Activated naive CD8-positive, alpha-beta T cell treated with anti-CD3 and anti-CD28 coated beads for 36 hours (primary cell): ENCODE data around the gene THAP6. TPM values are rescaled to one million over a fixed set of nuclear protein-coding genes. Genes with fewer than 3 reads are reported as not detected.
"Not testable (repeated sequence)": the region's sequence is repeated elsewhere in the genome, so short reads cannot be mapped to it uniquely, and the experiment has no call there.

ENCODE experiments used
- DNase-seq: peaks from one replicate; pipeline ENCODE4 v3.0.0; 2021
- H3K27ac Mint-ChIP-seq: one replicate; pipeline ENCODE4 v1.8.0; 2022; ENCODE audit warnings: mild to moderate bottlenecking, moderate library complexity, mixed read lengths
- H3K27me3 Mint-ChIP-seq: one replicate; pipeline ENCODE4 v1.8.0; 2022; ENCODE audit warnings: mild to moderate bottlenecking, mixed read lengths
- H3K36me3 Mint-ChIP-seq: one replicate; pipeline ENCODE4 v1.8.0; 2021; ENCODE audit warnings: mild to moderate bottlenecking, mixed read lengths
- H3K4me1 Mint-ChIP-seq: one replicate; pipeline ENCODE4 v1.8.0; 2021; ENCODE audit warnings: mixed read lengths
- H3K4me3 Mint-ChIP-seq: one replicate; pipeline ENCODE4 v1.8.0; 2022; ENCODE audit warnings: mild to moderate bottlenecking, moderate library complexity, mixed read lengths
- H3K9me3 Mint-ChIP-seq: one replicate; pipeline ENCODE4 v1.8.0; 2022; ENCODE audit warnings: mixed read lengths
- total RNA-seq, 2 experiments: library from RNA; stranded (reverse); gene quantifications; one replicate each; pipeline ENCODE4 v1.2.3, GENCODE V29; 2021

Gene THAP6, protein sequence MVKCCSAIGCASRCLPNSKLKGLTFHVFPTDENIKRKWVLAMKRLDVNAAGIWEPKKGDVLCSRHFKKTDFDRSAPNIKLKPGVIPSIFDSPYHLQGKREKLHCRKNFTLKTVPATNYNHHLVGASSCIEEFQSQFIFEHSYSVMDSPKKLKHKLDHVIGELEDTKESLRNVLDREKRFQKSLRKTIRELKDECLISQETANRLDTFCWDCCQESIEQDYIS
- total RNA-seq, result 10 to 100 TPM; 16.2 to 21.1 TPM

DNA sequence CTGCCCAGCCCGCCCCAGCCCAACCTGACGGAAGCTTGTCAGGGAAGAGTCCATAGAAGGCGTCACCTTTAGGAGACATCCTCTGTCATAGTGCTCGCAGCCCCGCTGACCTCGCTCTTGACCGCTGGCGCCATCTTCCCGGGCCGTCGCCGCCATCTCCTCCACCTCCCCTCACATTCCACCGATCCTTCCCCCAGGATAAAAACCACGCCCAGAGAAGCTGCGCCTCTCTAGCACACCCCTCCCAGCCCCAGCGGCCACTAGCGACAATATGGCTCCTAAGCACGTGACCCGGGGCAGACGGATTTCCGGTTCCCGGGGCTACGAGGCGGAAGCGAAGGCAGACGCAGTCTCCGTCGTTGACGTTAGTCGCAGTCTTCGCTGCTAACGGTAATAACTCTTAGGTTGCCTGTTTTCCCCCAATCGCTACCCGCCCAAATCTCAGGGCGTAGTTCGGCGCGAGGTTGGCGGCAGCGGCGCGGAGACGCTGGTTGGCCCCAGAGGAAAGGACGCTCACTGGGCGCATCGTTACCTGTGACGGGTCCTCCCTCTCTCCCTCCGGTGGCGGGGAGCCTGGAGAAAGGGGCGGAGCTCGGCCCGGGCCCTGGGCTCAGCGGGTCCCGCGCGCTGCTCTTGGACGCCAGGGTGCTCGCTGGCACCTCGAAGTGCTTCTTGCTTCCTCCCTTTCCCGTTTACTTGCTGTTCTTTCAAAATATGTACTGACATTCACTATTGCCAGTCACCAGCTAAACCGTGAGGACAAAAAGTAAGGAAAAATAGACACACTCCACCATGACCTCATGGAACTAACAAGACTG is at the start of gene THAP6, which contains the start of gene RCHY1:
Gene THAP6, plus strand, starts transcription at position 343 of the 818 bp plus-strand sequence. CDS start 980 bp downstream, outside the sequence.
Gene RCHY1, minus strand, starts transcription at position 273 of the 818 bp plus-strand sequence. Its CDS starts 117 bp downstream, at position 156.
- peaks cover 1% of the 10 kb centered on the region for H3K9me3 Mint-ChIP-seq

DNA sequence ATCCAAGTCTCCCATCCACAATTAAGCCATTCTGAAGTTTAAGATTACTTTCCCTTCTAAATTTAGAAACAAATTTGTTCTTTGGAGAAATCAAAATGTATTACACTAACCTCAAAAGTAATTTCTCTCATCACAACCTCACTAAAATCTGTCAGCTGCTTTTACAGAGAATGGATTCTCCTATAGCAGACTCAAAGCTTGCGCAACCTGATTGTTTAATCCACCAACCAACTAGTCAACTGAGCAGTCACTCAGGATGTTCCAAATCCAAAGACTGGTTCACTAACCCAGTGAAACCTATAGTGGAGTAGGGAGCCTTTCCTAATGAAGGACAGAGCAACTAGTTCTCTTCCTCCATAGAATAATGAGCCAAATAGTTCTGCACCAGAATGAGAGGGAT is 44.4 kb upstream of the THAP6 start:
- Mint-ChIP-seq H3K4me1 (no peaks in the 10 kb centered on the region), H3K36me3 (peaks cover 2% of the 10 kb centered on the region), H3K27ac (no peak overlapping the region), H3K27me3 (no peaks in the 10 kb centered on the region), H3K4me3 (no peak overlapping the region), H3K9me3 (peaks cover 1% of the 10 kb centered on the region)
- no peak for DNase-seq

More for the DNA sequence above, at the start of gene THAP6, which contains the start of gene RCHY1:
- peak within 1 kb of the TSS; percentile 99 for H3K27ac Mint-ChIP-seq
- H3K27me3 Mint-ChIP-seq, result no peaks in the 10 kb centered on the region
- peaks cover 39% of the 10 kb centered on the region for H3K4me1 Mint-ChIP-seq
- no peak within 1 kb of the TSS for H3K4me3 Mint-ChIP-seq
- peaks cover 35% of the 10 kb centered on the region for H3K36me3 Mint-ChIP-seq
- DNase-seq, result peak; percentile 93

DNA sequence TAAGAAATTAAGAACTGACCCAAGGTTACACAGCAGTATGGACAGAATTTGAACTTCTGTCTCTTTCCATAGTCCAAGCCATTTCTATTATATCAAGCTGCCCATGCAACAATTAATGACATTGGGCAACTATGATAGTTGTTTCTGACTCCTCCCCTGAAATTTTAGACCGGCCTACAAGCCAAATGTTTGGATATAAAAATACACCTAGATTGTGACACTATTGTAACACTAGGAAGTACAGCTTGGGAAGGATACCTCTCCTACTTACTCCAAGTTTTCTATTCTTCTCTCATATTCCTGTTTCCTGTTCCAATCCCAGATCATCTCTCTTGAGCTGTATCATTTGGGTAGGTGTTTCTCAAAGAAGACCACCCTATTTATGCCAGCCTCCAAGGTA is 43.5 kb upstream of the THAP6 start:
- H3K36me3 Mint-ChIP-seq, result peaks cover 5% of the 10 kb centered on the region
- no peak for DNase-seq
- no peaks in the 10 kb centered on the region for H3K27me3 Mint-ChIP-seq
- H3K4me1 Mint-ChIP-seq, result no peaks in the 10 kb centered on the region
- no peak overlapping the region for H3K27ac Mint-ChIP-seq
- no peak overlapping the region for H3K4me3 Mint-ChIP-seq
- no peaks in the 10 kb centered on the region for H3K9me3 Mint-ChIP-seq

DNA sequence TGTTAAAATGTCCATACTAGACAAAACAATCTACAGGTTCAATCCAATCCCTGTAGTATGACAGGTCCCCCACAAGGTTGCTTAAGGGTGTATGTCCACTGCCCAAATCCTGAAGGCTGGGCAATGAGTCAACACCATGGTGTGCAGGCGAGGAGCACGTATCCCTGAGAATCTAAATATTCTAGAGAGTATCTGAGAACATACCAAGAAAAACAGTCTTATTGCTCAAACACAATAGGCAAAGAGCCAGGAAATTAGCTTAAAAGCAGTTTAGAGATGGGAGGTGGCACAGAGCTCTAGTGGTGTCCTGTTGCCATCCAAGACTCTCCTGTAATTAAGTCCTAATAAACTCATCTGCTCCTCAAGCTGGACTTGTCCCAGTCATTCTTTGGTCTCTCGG is 37.1 kb upstream of the THAP6 start:
- Mint-ChIP-seq H3K9me3 (peaks cover 15% of the 10 kb centered on the region), H3K27me3 (no peaks in the 10 kb centered on the region), H3K27ac (no peak overlapping the region), H3K4me1 (peaks cover 2% of the 10 kb centered on the region), H3K4me3 (no peak overlapping the region), H3K36me3 (peaks cover 58% of the 10 kb centered on the region)
- DNase-seq, result no peak

DNA sequence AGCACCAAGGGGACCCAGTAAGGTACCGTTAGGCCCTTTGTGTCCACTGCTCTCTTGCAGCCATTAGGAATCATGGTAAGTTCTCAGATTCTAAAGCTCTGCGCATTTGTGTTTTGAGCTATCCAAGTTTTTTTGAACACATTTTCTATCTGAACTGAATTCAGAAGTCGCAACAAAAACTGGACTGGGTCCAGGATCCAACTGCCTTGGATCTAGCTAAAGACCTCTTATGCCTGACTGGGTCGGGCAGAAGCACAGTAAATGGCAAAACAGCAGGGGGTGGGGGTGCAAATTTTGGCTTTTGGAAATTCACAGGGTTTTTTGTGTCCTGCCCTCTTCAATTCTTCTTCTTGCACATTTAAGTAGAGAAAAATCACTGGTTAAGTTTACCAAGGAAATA is 30.1 kb upstream of the THAP6 start:
- Mint-ChIP-seq H3K36me3 (peaks cover 24% of the 10 kb centered on the region), H3K27ac (no peak overlapping the region), H3K4me3 (no peak overlapping the region), H3K9me3 (no peaks in the 10 kb centered on the region), H3K4me1 (no peaks in the 10 kb centered on the region), H3K27me3 (no peaks in the 10 kb centered on the region)
- DNase-seq, result no peak

DNA sequence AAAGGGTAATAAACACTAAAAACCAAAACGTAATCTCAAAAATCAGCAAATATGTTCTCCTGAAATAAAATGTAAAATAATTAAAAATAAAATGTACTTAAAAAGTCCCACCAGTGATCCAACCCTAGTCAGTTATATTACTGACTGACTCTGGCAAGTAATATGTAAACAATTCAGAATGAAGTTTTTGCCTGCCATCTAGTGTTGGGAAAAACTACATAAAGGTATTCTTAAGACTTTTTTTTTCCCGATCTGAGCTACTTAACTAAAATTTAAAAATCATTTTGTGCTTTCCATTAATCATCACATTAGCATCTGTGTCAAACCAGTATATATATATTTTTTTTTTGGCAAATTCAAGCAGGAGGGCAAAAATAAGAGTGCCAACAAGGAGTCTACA is 24.1 kb upstream of the THAP6 start:
- H3K27me3 Mint-ChIP-seq, result no peaks in the 10 kb centered on the region
- DNase-seq, result no peak
- H3K4me1 Mint-ChIP-seq, result peaks cover 5% of the 10 kb centered on the region
- no peaks in the 10 kb centered on the region for H3K9me3 Mint-ChIP-seq
- H3K36me3 Mint-ChIP-seq, result peaks cover 4% of the 10 kb centered on the region
- no peak overlapping the region for H3K27ac Mint-ChIP-seq
- no peak overlapping the region for H3K4me3 Mint-ChIP-seq

DNA sequence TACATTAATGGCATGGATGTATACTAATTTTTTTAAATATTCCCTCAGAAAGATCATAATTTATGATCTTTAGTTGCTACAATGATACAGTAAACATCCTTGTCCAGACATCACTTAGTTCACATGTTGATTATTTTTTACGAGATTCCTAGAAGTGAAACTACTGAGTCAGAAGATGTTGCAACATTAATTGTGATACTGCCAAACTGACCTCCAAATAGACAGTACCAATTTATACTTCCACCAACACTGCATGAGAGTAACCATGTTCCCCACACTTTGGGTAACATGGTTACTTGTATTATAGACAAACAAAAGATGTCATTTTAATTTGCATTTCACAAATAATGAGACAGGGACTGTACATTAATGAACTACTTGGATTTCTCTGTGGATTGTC is 19.7 kb upstream of the THAP6 start:
- peaks cover 21% of the 10 kb centered on the region for H3K4me1 Mint-ChIP-seq
- H3K27me3 Mint-ChIP-seq, result no peaks in the 10 kb centered on the region
- no peak overlapping the region for H3K4me3 Mint-ChIP-seq
- peaks cover 28% of the 10 kb centered on the region for H3K36me3 Mint-ChIP-seq
- no peak overlapping the region for H3K27ac Mint-ChIP-seq
- no peak for DNase-seq
- H3K9me3 Mint-ChIP-seq, result peaks cover 7% of the 10 kb centered on the region

DNA sequence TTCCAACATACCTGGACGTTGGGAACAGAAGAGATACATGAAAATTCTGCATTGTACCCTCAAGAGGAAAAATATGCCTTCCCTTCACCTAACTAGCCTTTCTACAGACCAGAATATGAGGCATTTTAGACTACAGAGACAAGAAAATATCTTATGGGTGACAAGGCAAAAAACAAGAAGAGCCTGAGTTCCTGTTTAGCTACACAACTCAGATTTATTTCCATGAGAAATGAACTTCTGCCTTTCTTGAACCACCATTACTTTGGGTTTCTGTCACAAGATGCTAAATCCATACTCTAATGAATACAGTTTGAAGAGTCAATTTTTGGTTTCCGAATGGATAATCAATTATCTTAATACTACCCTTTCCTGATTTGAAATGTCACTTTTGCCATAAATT is 18.8 kb upstream of the THAP6 start:
- no peaks in the 10 kb centered on the region for H3K27me3 Mint-ChIP-seq
- H3K9me3 Mint-ChIP-seq, result peaks cover 10% of the 10 kb centered on the region
- H3K4me3 Mint-ChIP-seq, result no peak overlapping the region
- peaks cover 35% of the 10 kb centered on the region for H3K36me3 Mint-ChIP-seq
- no peak overlapping the region for H3K27ac Mint-ChIP-seq
- peaks cover 21% of the 10 kb centered on the region for H3K4me1 Mint-ChIP-seq
- DNase-seq, result no peak

DNA sequence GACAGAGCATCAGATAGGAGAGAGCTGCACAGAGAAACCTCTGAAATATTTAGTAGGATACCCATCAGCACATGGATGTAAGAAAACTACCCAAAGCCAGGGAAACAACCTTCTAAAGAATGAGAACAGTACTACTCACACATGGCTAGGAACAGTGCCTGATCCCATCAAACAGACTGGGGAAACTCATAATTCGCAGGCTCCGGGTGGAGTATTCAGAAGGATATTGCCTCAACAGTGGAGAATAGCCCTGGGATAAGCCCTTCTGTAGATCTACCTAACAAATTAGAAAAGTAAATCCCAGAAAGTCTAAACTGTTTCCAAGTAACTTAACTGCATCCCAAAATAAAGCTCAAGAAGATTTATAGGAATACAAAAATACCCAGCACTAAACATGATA is 17.9 kb upstream of the THAP6 start:
- no peak for DNase-seq
- H3K4me1 Mint-ChIP-seq, result peaks cover 21% of the 10 kb centered on the region
- H3K4me3 Mint-ChIP-seq, result no peak overlapping the region
- no peaks in the 10 kb centered on the region for H3K27me3 Mint-ChIP-seq
- no peak overlapping the region for H3K27ac Mint-ChIP-seq
- peaks cover 10% of the 10 kb centered on the region for H3K9me3 Mint-ChIP-seq
- H3K36me3 Mint-ChIP-seq, result peaks cover 37% of the 10 kb centered on the region

DNA sequence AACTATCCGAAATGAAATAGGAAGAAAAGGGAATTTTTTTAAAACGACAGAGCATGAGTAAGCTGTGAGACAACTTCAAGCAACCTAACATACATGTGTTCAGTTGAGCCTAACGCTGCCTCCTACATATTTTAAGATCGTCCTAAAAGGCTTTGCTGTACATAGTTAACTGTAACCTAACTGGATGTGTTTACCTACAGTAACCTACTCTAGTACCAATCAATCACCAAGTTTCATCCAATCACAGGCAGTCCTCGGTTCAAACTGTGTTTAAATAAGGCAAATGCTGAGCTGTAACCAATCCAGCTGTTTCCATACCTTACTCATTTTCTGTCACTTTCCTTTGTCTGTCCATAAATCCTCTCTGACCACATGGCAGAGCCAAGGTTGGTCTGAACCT is 17.1 kb upstream of the THAP6 start:
- peaks cover 21% of the 10 kb centered on the region for H3K4me1 Mint-ChIP-seq
- H3K27me3 Mint-ChIP-seq, result no peaks in the 10 kb centered on the region
- H3K27ac Mint-ChIP-seq, result no peak overlapping the region
- no peak for DNase-seq
- H3K36me3 Mint-ChIP-seq, result peaks cover 37% of the 10 kb centered on the region
- no peak overlapping the region for H3K4me3 Mint-ChIP-seq
- peaks cover 10% of the 10 kb centered on the region for H3K9me3 Mint-ChIP-seq

DNA sequence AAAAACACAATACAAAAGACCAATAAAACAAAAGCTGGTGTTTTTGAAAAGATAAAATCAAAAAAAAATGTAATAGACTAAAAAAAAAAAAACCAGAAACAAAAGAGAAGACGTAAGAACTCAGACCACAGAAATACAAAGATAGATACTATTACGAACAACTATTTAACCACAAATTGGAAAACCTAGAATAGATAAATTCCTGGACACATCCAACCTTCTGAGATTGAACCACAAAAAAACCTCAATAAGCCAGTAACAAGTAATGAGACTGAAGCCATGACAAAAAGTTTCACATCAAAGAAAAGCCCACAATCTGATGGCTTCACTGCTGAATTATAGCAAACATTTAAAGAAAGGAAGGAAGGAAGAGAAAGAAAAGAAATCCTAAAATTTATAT is 16.2 kb upstream of the THAP6 start:
- no peaks in the 10 kb centered on the region for H3K27me3 Mint-ChIP-seq
- peaks cover 41% of the 10 kb centered on the region for H3K36me3 Mint-ChIP-seq

DNA sequence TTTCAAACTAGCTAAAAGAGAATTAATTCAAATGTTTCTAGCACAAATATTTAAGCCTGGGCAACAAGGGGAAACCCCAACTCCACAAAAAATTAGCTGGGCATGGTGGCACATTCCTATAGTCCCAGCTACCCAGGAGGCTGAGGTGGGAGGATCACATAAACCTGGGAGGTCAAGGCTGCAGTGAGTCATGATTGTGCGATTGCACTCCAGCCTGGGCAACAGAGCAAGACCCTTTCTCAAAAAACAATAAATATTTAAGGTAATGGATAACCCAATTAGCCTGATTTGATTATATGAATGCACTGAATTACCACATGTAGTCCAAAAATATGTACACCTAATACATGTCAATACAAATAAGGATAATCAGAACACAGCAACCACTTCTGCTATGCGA is 14.4 kb upstream of the THAP6 start:
- Mint-ChIP-seq H3K27me3 (no peaks in the 10 kb centered on the region), H3K4me1 (peaks cover 16% of the 10 kb centered on the region), H3K4me3 (no peak overlapping the region), H3K9me3 (peaks cover 10% of the 10 kb centered on the region), H3K36me3 (peaks cover 44% of the 10 kb centered on the region), H3K27ac (no peak overlapping the region)
- DNase-seq, result no peak

More for the DNA sequence above, 16.2 kb upstream of the THAP6 start:
- peak overlapping the region; percentile 9 for H3K27ac Mint-ChIP-seq
- DNase-seq, result no peak
- H3K9me3 Mint-ChIP-seq, result peaks cover 10% of the 10 kb centered on the region
- peaks cover 21% of the 10 kb centered on the region for H3K4me1 Mint-ChIP-seq
- no peak overlapping the region for H3K4me3 Mint-ChIP-seq

DNA sequence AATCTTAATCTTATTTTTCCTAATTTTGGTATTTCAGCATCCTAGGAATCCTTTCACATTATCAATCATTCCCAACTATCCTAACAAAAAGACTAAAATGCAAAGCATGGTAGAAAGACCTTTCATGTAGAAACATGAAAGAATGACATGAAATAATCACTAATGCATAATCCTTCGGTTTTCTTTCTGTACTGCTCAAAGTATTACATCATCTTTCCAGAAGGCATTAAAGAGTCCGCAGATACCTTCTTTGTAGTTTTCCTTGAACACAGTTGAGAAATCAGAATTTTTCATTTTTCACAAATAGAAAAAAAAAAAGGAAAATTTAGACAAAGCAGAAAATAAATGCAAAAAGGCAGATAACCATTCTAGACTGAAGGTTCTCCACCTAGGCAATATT is 11.6 kb upstream of the THAP6 start:
- Mint-ChIP-seq H3K27ac (no peak overlapping the region), H3K4me1 (peaks cover 17% of the 10 kb centered on the region), H3K9me3 (peaks cover 10% of the 10 kb centered on the region), H3K36me3 (peaks cover 51% of the 10 kb centered on the region), H3K4me3 (no peak overlapping the region), H3K27me3 (no peaks in the 10 kb centered on the region)
- no peak for DNase-seq

DNA sequence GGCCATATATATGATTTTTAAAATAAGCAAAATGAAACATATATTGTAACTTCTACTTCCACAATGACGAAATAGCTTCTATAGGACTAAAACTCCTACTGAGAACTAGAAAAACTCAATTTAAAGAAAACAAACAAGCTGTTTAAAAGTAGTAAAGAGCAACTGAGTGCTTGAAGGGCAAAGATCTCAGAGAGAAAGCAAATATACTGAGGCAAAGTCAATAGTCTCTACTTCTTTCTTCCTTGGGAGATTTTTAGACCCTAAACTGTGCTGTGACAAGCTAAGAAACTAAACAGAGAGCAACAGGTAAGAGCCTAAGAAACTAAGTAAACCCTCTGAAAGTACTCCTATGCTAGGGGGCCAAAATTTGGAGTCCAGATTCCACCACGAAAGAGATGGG is 8.6 kb upstream of the THAP6 start:
- Mint-ChIP-seq H3K4me3 (no peak overlapping the region), H3K4me1 (peaks cover 23% of the 10 kb centered on the region), H3K27ac (no peak overlapping the region), H3K27me3 (no peaks in the 10 kb centered on the region), H3K36me3 (peaks cover 39% of the 10 kb centered on the region), H3K9me3 (peaks cover 1% of the 10 kb centered on the region)
- no peak for DNase-seq

DNA sequence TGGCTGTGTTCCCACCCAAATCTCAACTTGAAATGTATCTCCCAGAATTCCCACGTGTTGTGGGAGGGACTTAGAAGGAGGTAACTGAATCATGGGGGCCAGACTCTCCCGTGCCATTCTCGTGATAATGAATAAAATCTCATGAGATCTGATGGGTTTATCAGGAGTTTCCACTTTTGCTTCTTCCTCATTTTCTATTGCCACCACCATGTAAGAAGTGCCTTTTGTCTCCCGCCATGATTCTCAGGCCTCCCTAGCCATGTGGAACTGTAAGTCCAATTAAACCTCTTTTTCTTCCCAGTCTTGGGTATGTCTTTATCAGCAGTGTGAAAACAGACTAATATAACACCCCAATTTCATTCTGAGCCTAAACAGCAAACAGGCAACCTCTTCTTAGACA is 4.7 kb upstream of the THAP6 start:
- H3K4me3 Mint-ChIP-seq, H3K27ac Mint-ChIP-seq: not testable (repeated sequence)

More for the DNA sequence above, 4.7 kb upstream of the THAP6 start:
- Mint-ChIP-seq H3K4me1 (peaks cover 30% of the 10 kb centered on the region), H3K36me3 (peaks cover 33% of the 10 kb centered on the region)
- not testable (repeated sequence) for DNase-seq, H3K9me3 Mint-ChIP-seq, H3K27me3 Mint-ChIP-seq
